MM.1S (cell line): ENCODE results near the gene GRM1.
"Not testable (repeated sequence)": the region's sequence is repeated elsewhere in the genome, so short reads cannot be mapped to it uniquely, and the experiment has no call there.

Source experiments
- CTCF ChIP-seq: fragments of 300-600 bp; sonication (generic); IDR thresholded peaks from 2 replicates; pipeline ENCODE4 v1.5.1; 2016; ENCODE audit warnings: antibody characterized with exemption, low read length, mixed read lengths
- EZH2 ChIP-seq: fragments of 300-600 bp; sonication (generic); optimal IDR thresholded peaks from 2 replicates; pipeline ENCODE3; 2017; ENCODE audit warnings: low read depth, mild to moderate bottlenecking, antibody characterized with exemption, low read length, mixed read lengths
- EZH2phosphoT487 ChIP-seq: fragments of 300-600 bp; sonication (generic); IDR thresholded peaks from 2 replicates; pipeline ENCODE4 v1.6.1; 2018; ENCODE audit warnings: antibody characterized with exemption, low read length

- TF ChIP-seq CTCF, EZH2, EZH2phosphoT487: not testable (repeated sequence)
Observed at GRCh38 chr6:146243646-146244045, 214.8 kb downstream of the GRM1 start.
